GM06990 (cell line): ENCODE results near the gene HEXIM1.

Experiments
- DNase-seq: peaks from one replicate; pipeline ENCODE4 v3.0.0-alpha.2; 2011; ENCODE audit not compliant: insufficient read length; ENCODE audit errors: extremely low read depth
- H3K27me3 ChIP-seq: replicated peaks from 2 replicates; pipeline ENCODE4 v1.6.0; 2011; ENCODE audit warnings: low read length; ENCODE audit not compliant: control insufficient read depth, insufficient read depth
- H3K36me3 ChIP-seq: 2 replicates; pipeline ENCODE4 v1.5.1; 2011; ENCODE audit warnings: low read length; ENCODE audit not compliant: control insufficient read depth, insufficient read depth
- H3K4me3 ChIP-seq: replicated peaks from 2 replicates; pipeline ENCODE4 v1.5.1; 2011; ENCODE audit warnings: low read depth, mild to moderate bottlenecking, control low read depth, low read length
- TF ChIP-seq, protein P1 (sequence below): IDR thresholded peaks from 2 replicates; pipeline ENCODE4 v1.5.1; 2011; ENCODE audit warnings: low read length, control low read depth, mild to moderate bottlenecking, inconsistent platforms; ENCODE audit not compliant: insufficient read depth, poor library complexity, severe bottlenecking

Gene HEXIM1

DNA sequence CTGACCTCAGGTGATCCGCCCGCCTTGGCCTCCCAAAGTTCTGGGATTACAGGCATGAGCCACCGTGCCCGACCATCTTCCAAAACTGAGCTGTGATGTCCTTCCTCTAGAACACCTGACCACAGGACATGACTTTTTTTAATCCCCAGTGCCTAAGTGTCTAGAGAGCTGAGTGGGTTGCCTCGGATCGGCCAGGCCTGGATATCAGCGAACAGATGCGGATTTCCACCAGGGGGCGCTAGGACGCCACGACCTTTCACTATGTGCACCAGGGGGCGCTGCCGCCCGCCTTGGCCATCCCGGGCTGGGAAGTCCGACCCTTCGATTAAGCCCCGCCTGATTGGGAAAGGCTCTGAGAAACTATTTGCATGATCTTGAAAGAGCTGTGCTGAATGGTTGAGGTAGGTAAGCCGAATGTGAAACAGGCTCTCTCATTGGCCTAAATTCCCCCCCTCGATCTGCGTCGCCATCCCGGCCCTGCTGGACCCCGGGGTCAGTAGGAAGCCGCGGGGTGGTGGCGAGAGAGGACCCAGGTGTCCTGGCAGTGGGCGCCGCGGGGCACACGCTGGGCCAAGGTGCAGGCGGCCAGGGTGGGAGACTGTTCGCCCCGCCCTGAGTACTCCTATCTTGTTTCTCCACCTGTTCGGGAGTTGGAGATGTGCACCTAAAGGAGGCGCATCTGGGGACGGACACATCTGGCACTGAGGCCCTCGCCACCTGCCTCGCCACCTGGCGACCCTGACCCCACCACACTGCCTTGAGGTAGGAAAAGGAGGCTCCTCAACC lies 12.9 kb upstream of the HEXIM1 start, which contains the start of gene ACBD4:
Gene ACBD4, plus strand, starts transcription at position 496 of the 786 bp plus-strand sequence. CDS start 458 bp downstream, outside the sequence.
- TF ChIP-seq, protein P1, sequence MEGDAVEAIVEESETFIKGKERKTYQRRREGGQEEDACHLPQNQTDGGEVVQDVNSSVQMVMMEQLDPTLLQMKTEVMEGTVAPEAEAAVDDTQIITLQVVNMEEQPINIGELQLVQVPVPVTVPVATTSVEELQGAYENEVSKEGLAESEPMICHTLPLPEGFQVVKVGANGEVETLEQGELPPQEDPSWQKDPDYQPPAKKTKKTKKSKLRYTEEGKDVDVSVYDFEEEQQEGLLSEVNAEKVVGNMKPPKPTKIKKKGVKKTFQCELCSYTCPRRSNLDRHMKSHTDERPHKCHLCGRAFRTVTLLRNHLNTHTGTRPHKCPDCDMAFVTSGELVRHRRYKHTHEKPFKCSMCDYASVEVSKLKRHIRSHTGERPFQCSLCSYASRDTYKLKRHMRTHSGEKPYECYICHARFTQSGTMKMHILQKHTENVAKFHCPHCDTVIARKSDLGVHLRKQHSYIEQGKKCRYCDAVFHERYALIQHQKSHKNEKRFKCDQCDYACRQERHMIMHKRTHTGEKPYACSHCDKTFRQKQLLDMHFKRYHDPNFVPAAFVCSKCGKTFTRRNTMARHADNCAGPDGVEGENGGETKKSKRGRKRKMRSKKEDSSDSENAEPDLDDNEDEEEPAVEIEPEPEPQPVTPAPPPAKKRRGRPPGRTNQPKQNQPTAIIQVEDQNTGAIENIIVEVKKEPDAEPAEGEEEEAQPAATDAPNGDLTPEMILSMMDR, result peak; percentile 100
- Histone ChIP-seq H3K4me3 (peak within 1 kb of the TSS; percentile 79), H3K27me3 (no peaks in the 10 kb centered on the region; the same call in none of the 2 replicates), H3K36me3 (peaks cover 2% of the 10 kb centered on the region)
- DNase-seq, result peak; percentile 93

DNA sequence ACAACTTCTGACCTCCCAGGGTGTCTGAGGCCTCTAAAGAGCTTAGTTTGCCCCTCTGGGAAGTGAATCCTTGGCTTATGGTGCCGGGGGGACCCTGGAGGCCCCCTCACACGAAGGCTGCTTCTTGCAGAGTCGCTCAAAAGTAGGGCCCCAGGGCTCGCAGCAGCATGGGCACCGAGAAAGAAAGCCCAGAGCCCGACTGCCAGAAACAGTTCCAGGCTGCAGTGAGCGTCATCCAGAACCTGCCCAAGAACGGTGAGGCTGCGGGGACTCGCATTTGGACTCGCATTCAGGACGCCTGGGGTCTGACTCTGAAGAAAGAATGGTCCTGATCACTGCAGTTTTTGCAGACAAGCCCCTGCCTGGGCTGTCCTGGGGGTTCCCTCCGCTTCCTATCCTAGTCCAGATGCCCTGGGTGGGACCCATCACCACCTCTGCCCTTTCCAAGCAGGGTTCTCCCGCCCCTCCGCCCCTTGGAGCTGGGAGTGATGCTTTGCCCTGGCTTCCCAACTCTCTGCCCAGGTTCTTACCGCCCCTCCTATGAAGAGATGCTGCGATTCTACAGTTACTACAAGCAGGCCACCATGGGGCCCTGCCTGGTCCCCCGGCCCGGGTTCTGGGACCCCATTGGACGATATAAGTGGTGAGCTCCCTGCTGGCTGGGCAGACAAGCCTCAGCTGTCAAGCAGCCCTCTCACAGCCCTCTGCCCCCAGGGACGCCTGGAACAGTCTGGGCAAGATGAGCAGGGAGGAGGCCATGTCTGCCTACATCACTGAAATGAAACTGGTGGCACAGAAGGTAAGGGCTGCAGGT lies 12.1 kb upstream of the HEXIM1 start:
- DNase-seq, result no peak
- Histone ChIP-seq H3K36me3 (peaks cover 2% of the 10 kb centered on the region), H3K4me3 (peak overlapping the region; percentile 79), H3K27me3 (no peaks in the 10 kb centered on the region; the same call in 1 of the 2 replicates)
- TF ChIP-seq, protein P1, result no peak

DNA sequence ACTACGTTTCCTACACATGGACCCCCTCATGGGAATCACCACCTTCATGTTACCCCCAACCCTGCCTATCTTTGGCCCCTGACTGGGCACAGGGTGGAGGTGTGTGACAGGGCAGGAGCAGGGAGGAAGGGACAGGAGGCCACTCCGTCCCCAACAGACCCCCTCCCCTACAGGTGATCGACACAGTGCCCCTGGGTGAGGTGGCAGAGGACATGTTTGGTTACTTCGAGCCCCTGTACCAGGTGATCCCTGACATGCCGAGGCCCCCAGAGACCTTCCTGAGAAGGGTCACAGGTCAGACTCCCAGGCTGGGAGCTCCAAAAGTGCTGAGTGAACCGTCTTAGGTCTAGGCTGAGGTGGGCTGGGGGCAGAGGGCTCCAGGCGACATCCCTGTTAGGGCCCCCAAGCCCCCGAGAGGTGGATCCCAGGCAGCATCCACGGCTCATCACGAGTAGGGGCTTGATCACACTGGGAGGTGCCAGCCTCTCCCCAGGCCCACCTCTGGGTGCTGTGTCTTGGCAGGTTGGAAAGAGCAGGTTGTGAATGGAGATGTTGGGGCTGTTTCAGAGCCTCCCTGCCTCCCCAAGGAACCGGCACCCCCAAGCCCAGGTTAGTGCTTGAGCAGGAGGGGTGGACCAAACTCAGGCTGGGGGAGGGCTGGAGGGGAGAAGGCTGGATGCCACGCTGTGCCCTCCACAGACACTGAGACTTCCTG lies 11.3 kb upstream of the HEXIM1 start:
- no peaks in the 10 kb centered on the region for H3K27me3 ChIP-seq
- H3K36me3 ChIP-seq, result peaks cover 2% of the 10 kb centered on the region
- no peak for DNase-seq
- no peak overlapping the region for H3K4me3 ChIP-seq
- TF ChIP-seq, protein P1, result no peak

DNA sequence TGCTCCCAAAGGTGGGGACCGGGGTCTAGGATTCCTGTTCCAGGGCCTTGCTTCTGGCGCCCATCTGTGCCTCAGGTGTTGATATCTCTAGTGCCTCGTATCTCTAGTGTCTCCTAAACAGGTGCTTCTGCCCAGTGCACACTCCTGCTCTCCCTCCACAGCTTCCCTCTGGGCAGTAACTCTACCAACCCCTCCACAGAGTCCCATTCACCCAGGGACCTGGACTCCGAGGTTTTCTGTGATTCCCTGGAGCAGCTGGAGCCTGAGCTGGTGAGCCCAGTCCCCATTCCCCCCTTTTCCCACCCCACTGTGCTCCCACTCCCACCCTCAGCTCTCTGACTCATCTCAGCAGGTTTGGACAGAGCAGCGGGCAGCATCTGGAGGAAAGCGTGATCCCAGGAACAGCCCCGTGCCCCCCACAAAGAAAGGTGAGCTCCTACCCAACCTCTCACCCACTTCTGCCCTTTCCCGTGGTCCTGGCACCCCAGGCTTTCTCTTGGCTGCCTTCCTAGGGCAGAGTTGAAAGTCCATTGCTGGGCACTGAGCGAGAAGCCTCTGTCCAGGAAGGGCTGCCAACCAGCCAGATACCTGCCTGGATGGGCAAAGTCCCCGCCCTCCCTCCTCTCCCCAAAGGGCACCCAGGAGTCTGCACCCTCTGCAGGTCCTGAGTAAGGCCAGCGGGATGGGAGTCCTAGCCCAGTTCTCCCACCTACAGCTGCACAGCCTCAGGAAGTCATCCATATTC lies 10.5 kb upstream of the HEXIM1 start:
- no peak overlapping the region for H3K4me3 ChIP-seq
- no peaks in the 10 kb centered on the region for H3K27me3 ChIP-seq
- no peak for DNase-seq
- peaks cover 2% of the 10 kb centered on the region for H3K36me3 ChIP-seq
- TF ChIP-seq, protein P1, result no peak

DNA sequence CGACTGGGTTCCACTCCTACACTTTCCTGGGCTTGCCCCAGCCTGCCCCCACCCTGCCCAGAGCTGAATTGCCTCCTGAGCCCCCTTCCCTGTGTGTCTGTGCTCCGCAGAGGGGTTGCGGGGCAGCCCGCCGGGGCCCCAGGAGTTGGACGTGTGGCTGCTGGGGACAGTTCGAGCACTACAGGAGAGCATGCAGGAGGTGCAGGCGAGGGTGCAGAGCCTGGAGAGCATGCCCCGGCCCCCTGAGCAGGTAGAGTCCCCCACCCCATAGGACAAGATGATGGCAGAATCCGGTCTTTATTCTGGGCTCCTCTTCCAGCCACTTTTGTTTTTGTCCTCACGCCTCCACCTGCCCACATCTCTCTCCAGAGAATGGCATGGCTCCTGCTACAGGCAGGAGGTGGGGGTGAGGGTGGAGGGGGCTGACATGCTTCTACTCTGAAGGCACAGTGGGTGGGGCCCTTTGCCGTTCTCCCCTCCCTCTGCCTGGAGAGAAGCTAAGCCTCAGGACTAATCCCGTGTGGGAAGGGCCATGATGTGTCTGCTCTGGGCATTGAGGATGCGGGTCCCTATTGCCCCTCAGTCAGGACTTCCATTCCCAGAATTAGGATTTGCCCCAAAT lies 9.3 kb upstream of the HEXIM1 start:
- H3K4me3 ChIP-seq, result no peak overlapping the region
- no peaks in the 10 kb centered on the region for H3K27me3 ChIP-seq
- peaks cover 2% of the 10 kb centered on the region for H3K36me3 ChIP-seq
- no peak for DNase-seq
- TF ChIP-seq, protein P1, result no peak
